Adipocyte (in vitro differentiated cells): ENCODE data around the gene MTARC1.

Experiments
- DNase-seq: peaks from one replicate; pipeline ENCODE4 v3.0.0-alpha.2; 2015; ENCODE audit warnings: low read depth
- H3K27me3 ChIP-seq: replicated peaks from 2 replicates; pipeline ENCODE4 v1.7.0; 2013; ENCODE audit warnings: mild to moderate bottlenecking, low read length, moderate library complexity; ENCODE audit not compliant: control insufficient read depth, insufficient read depth
- H3K36me3 ChIP-seq: 2 replicates; pipeline ENCODE4 v1.7.0; 2013; ENCODE audit warnings: low read length, mild to moderate bottlenecking, moderate library complexity; ENCODE audit not compliant: control insufficient read depth, insufficient read depth, severe bottlenecking
- H3K4me1 ChIP-seq: 2 replicates; pipeline ENCODE4 v1.7.0; 2013; ENCODE audit warnings: mild to moderate bottlenecking, low read length, moderate library complexity; ENCODE audit not compliant: control insufficient read depth, insufficient read depth
- H3K4me3 ChIP-seq: 2 replicates; pipeline ENCODE4 v1.7.0; 2013; ENCODE audit warnings: mild to moderate bottlenecking, low read length, moderate library complexity
- H3K9ac ChIP-seq: 2 replicates; pipeline ENCODE4 v1.7.0; 2013; ENCODE audit warnings: mild to moderate bottlenecking, low read length, moderate library complexity
- H3K9me3 ChIP-seq: 2 replicates; pipeline ENCODE4 v1.7.0; 2013; ENCODE audit warnings: mild to moderate bottlenecking, low read length, moderate library complexity; ENCODE audit not compliant: control insufficient read depth

The MTARC1 gene

DNA sequence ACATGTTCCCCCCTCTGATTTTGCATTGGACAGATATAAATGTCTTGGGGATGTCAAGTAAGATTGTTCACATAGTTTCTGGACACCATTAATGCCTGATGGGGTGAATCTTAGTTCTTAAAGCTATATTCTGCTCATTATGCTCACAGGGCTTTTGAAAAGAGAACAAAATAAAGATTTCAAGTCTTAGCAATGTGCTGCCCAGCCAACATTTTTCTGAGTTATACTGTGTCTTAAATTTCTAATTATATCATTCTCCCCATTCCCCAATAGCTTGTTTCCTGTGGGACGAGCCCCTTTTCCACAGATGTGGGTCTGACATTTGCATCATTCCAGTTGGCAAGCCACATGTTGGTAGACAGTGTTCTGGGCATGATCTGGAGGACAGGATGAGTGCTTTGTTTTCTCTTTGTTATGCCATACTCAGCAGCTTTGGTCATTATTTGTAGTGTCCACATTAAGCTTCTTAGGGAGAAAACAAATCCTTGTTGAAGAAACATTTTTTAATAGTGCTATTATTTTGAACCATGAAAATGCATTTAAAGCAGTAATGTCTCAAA lies 32.8 kb downstream of the MTARC1 start:
- no peaks in the 10 kb centered on the region for H3K9me3 ChIP-seq
- no peak for DNase-seq
- peaks cover 4% of the 10 kb centered on the region for H3K27me3 ChIP-seq
- H3K4me1 ChIP-seq: peaks cover 28% of the 10 kb centered on the region
- peak overlapping the region; percentile 16 for H3K4me3 ChIP-seq
- no peak overlapping the region for H3K9ac ChIP-seq
- H3K36me3 ChIP-seq: peaks cover 7% of the 10 kb centered on the region

DNA sequence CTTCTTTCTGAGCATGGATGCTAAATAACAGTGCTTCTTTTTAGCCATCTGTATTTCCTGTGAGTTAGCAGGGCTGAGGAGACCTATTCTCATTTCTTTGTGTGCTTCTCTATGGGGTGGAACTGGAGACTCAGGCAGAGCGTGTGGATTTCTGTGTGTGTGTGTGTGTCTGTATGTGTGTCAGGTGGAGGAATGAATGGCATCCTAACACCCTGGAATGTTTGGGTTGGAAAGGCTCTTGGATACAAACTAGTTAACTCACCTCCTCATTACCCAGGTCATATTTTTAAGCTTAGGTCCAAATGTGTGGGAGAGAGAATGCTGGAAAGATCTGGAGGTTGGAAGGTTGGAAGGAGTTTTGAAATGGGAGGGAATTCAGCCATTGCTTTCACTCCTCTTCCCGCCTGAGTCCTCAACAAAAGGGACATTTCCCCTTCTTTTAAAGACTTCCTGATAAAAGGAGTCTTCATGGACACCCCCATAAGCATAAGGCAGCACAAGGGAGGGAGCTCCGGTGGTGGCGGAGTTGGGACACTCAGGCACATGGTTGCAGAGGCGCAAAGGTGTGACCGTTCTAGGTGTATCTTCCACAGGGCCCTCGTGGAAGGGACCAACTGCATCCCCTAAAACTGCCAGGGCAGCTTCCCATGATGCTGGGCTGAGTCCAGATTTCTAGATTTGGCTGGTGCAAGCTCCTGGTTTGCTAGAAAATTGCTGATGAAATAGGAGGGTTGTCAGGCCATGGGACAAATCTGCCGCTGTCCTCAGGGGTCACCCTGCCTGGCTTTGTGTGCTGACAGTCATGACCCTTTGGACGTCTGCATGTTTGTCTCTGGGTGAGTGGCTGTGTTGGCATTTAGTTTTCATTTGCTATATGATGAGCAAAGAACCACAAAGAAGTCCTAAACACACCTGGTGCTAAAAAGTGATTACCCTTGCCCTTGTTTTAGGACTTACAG lies 37.6 kb downstream of the MTARC1 start:
- Histone ChIP-seq H3K9ac (no peak overlapping the region), H3K27me3 (no peaks in the 10 kb centered on the region), H3K9me3 (no peaks in the 10 kb centered on the region), H3K36me3 (no peaks in the 10 kb centered on the region), H3K4me1 (peaks cover 24% of the 10 kb centered on the region), H3K4me3 (no peak overlapping the region)
- DNase-seq: no peak

DNA sequence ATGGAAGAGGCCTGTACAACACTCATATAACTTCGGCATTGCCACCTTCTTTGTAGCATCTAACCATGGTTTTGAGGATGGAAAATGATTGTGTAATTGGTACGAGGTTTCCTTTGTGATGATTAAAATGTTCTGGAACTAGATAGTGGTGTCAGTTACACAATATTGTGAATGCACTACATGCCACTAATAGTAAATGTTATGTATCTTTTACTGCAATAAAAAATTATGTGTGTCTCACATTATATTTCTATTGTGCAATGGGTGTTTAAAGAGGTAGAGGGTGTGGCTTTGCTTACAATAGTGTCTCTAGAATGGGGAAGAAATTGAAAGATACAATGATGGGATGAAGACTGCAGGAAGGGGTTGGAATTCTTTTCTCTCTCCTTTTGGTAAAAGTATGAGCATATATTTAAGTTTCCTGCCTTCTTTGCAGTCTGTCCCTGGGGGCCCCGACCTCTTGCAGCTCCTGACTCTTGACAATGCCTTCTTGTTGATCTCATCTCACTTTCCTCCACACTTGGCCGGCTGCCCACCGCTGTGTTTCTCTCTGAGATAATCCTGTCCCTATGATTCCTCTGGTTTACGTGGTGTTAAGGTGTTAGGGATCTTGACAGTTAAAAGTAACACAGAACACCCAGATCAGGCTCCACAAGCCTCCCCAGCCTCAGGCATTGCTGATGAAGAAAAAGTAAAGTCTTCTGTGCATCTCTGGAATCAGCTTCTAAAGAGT lies 39.3 kb downstream of the MTARC1 start:
- no peak overlapping the region for H3K4me3 ChIP-seq
- no peak overlapping the region for H3K9ac ChIP-seq
- no peaks in the 10 kb centered on the region for H3K27me3 ChIP-seq
- H3K36me3 ChIP-seq: no peaks in the 10 kb centered on the region
- no peaks in the 10 kb centered on the region for H3K9me3 ChIP-seq
- peaks cover 16% of the 10 kb centered on the region for H3K4me1 ChIP-seq
- DNase-seq: peak; percentile 27

DNA sequence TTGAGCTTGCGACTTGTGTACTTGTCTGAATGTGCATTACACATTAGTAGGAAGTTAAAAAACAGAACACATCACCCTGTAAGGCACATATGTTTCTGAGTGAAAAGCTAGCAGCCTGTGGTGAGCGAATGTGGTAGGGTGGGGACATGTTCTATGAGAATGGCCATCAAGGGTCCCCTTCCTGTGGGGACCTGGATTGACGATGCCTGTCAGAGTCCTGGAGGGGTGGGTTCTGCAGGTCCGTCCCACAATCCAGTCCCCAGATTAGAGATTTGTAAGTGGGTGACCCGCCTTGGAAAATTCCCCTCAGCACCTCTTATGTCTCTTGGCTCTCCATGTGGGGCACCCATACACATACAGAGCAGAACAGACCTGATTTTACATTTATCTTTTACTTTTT lies 40.0 kb downstream of the MTARC1 start:
- Histone ChIP-seq H3K4me3 (no peak overlapping the region), H3K27me3 (no peaks in the 10 kb centered on the region), H3K9ac (no peak overlapping the region), H3K4me1 (peaks cover 16% of the 10 kb centered on the region), H3K9me3 (no peaks in the 10 kb centered on the region), H3K36me3 (no peaks in the 10 kb centered on the region)
- no peak for DNase-seq

- no peak overlapping the region for H3K4me3 ChIP-seq
- H3K4me1 ChIP-seq: peaks cover 16% of the 10 kb centered on the region
- no peak overlapping the region for H3K9ac ChIP-seq
- no peaks in the 10 kb centered on the region for H3K9me3 ChIP-seq
- no peak for DNase-seq
- no peaks in the 10 kb centered on the region for H3K36me3 ChIP-seq
- H3K27me3 ChIP-seq: no peaks in the 10 kb centered on the region
These were observed 40.9 kb downstream of the MTARC1 start for GRCh38 chr1:220827445-220828178.

GRCh38 chr1:220828179-220828490 lies 41.4 kb downstream of the MTARC1 start:
- Histone ChIP-seq H3K9me3 (no peaks in the 10 kb centered on the region), H3K4me3 (no peak overlapping the region), H3K27me3 (no peaks in the 10 kb centered on the region), H3K36me3 (no peaks in the 10 kb centered on the region), H3K9ac (no peak overlapping the region), H3K4me1 (peaks cover 16% of the 10 kb centered on the region)
- no peak for DNase-seq

GRCh38 chr1:220828950-220829586 lies 42.4 kb downstream of the MTARC1 start:
- no peak overlapping the region for H3K9ac ChIP-seq
- no peak overlapping the region for H3K4me3 ChIP-seq
- H3K4me1 ChIP-seq: peaks cover 11% of the 10 kb centered on the region
- no peaks in the 10 kb centered on the region for H3K27me3 ChIP-seq
- H3K36me3 ChIP-seq: no peaks in the 10 kb centered on the region
- DNase-seq: no peak
- no peaks in the 10 kb centered on the region for H3K9me3 ChIP-seq

DNA sequence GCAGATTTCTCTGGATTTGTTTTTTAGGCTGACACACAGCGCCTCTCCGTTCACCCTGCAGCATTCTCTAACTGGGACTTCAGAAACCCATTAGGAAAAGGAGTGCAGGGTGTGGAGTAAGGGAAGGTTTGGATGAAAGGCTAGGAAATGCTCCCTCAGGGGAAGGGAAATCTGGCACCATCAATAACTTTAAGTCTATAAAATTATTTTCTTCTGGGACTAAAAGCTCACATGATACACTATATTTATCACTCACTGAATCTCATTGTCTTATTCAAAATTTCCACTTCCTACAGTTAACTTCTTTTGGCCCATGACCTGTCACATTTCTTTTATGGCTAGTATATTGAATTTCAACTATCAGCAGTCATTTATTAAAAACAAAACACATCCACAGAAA lies 46.7 kb downstream of the MTARC1 start:
- H3K4me1 ChIP-seq: no peaks in the 10 kb centered on the region
- H3K36me3 ChIP-seq: no peaks in the 10 kb centered on the region
- no peak overlapping the region for H3K9ac ChIP-seq
- DNase-seq: no peak
- no peak overlapping the region for H3K4me3 ChIP-seq
- H3K27me3 ChIP-seq: no peaks in the 10 kb centered on the region
- H3K9me3 ChIP-seq: no peaks in the 10 kb centered on the region

DNA sequence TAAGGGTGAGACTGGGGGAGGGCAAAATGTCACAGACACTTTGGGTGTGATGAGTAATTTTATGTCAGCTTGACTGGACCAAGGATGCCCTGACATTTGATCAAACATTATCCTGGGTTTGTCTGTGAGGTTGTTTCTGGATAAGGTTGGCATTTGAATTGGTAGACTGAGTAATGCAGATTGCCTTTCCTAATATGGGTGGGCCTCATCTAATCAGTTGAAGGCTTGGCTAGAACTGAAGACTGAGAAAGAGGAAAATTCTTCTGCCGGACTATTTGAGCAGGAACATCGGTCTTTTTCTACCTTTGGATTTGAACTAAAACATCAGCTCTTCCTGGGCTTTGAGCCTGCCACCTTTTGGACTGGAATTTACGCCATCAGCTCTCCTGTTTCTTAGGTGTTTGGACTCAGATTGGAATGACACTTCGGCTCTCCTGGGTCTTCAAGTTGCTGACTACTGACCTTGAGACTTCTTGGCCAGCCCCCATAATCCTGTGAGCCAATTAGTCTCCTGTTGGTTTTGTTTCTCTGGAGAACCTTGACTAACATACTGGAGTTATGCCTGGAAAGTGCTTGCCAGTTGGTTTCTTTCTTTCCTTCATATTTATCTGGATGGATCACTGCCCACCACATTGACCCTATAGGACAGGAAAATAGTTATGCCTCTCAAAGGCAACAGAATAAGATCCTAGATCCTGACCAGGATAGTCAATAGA lies 47.6 kb downstream of the MTARC1 start:
- Histone ChIP-seq H3K36me3 (no peaks in the 10 kb centered on the region), H3K4me3 (no peak overlapping the region), H3K27me3 (no peaks in the 10 kb centered on the region), H3K9me3 (no peaks in the 10 kb centered on the region), H3K4me1 (no peaks in the 10 kb centered on the region), H3K9ac (no peak overlapping the region)
- DNase-seq: no peak
